Non-pigmented ciliary epithelial cell (primary cell): ENCODE results near the gene SIX2.

Source experiments
- DNase-seq: peaks from one replicate; pipeline ENCODE4 v3.0.0-alpha.2; 2010; ENCODE audit warnings: low read depth

SIX2 gene

GRCh38 chr2:45020439-45020838 lies 11.2 kb upstream of the SIX2 start:
- DNase-seq = no peak

GRCh38 chr2:45018023-45018422 lies 8.8 kb upstream of the SIX2 start:
- DNase-seq = no peak

- no peak for DNase-seq
Observed at GRCh38 chr2:45014831-45015230, 5.6 kb upstream of the SIX2 start.

- DNase-seq = no peak
Observed at GRCh38 chr2:45014016-45014702, 4.9 kb upstream of the SIX2 start.

- no peak for DNase-seq
Observed at GRCh38 chr2:45013229-45014015, 4.2 kb upstream of the SIX2 start.

GRCh38 chr2:45012733-45013132 lies 3.5 kb upstream of the SIX2 start:
- DNase-seq = no peak

GRCh38 chr2:45011621-45012602 lies 2.7 kb upstream of the SIX2 start:
- DNase-seq = no peak

- DNase-seq = no peak
Observed at GRCh38 chr2:45011121-45011520, 1.9 kb upstream of the SIX2 start.

GRCh38 chr2:45010702-45011012 lies 1.4 kb upstream of the SIX2 start:
- DNase-seq = no peak

- DNase-seq = no peak
Observed at GRCh38 chr2:45009928-45010701, 863 bp upstream of the SIX2 start.

- no peak for DNase-seq
Observed at GRCh38 chr2:45008296-45009129, 739 bp downstream of the SIX2 start.

- no peak for DNase-seq
Observed at GRCh38 chr2:45007961-45008295, 1.3 kb downstream of the SIX2 start.

GRCh38 chr2:45006942-45007287 lies 2.3 kb downstream of the SIX2 start:
- DNase-seq = no peak

GRCh38 chr2:45006041-45006941 lies 3.0 kb downstream of the SIX2 start:
- no peak for DNase-seq

GRCh38 chr2:45005261-45006002 lies 3.8 kb downstream of the SIX2 start:
- no peak for DNase-seq

GRCh38 chr2:45004562-45005191 lies 4.6 kb downstream of the SIX2 start:
- no peak for DNase-seq

- no peak for DNase-seq
Observed at GRCh38 chr2:45003579-45004551, 5.4 kb downstream of the SIX2 start.

GRCh38 chr2:45002686-45003085 lies 6.6 kb downstream of the SIX2 start:
- no peak for DNase-seq
